Right ventricle myocardium inferior (tissue), 1 donor: ENCODE results near the gene CRYBG3. TPM values are rescaled to one million over a fixed set of nuclear protein-coding genes. Genes with fewer than 3 reads are reported as not detected.

Source experiments
- ATAC-seq: fragments of 200-7000 bp; cut with Tn5 transposase; one replicate; pipeline ENCODE4 v1.9.1; 2020; ENCODE audit warnings: mild to moderate bottlenecking, moderate library complexity
- DNase-seq: peaks from one replicate; pipeline ENCODE4 v3.0.0; 2021; ENCODE audit errors: missing footprints
- intact Hi-C: fragments of 100-400 bp; cut with DNase I; formaldehyde crosslinking; loops from one replicate; pipeline ENCODE4 v1.11.0; 2022
- total RNA-seq: library from RNA; stranded (reverse); fragmentation: NEBNext Ultra II Directional; extraction: Animal tissue kit (Norgen Biotek cat#: 25700); gene quantifications from one replicate; pipeline ENCODE4 v1.2.1, GENCODE V29; 2021
- donor health status: DM: no; HTN: yes; CAD: no; lungs with severe emphysema.

Gene CRYBG3
- total RNA-seq, 1 donor from 2014 or later: 23.1 TPM

GRCh38 chr3:97987306-97987705, 165.5 kb downstream of the CRYBG3 start:
- no peak for ATAC-seq
- intact Hi-C loops: no loop called here
- no peak for DNase-seq

DNA sequence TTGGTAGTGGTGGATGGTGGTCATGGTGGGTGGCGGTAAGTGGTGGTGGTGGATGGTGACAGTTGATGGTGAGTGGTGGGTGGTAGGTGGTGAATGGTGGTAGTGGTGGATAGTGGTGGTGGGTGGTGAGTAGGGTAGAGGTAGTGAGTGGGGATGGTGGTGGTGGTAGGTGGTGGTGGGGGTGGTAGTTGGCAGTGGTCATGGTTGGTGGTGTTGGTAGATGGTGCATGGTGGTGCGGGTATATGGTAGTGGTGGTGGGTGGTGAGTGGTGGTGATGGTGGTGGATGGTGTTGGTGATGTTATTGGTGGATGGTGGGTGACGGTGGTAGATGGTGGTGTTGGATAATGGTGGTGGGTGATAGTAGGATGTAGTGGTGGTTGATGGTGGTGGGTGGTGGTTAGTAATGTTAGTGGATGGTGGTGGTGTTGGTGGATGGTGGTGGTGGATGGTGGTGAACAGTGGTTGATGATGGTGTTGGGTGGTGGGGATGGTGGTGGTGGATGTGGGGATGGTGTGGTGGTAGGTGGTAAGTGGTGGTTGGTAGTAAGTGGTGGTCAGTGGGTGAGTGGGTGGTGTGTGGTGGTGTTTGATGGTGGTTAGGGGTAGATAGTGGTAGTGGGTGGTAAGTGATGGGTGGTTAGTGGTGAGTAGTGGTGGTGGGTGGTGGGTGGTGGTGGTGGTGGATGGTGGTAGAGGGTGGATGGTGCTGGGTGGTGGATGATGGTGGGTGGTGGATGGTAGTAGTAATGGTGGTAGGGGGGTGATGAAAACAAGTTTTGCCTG, 167.2 kb downstream of the CRYBG3 start:
- ATAC-seq (no peak), DNase-seq (no peak)
- intact Hi-C loops: no loop called here

DNA sequence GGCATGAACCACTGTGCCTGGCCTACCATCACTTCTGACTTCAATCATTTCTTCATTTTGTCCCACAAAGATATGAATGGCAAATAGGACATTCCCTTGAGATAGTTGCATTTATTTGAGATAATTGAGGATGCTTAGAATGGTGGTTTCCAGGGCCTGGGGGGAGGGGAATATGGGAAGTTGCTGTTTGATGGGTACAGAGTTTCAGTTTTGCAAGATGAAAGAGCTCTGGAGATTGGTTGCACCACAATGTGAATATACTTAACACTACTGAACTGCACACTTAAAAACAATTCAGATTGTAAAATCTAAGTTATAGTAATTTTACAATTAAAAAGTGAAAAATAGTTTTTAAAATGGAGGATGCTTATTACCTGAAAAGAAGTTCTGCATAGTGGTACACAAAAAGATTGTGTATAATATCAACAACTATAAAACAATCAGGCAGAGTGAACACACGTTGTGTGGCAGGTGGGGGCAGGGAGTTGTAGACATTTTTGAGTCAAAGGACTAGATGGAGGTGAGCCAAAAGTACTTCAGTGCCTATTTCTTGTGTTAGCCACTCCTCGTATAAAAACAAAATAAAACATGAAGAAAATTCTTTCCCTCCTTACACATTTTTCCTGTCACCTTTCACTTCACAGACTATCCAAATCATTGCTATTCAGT, 168.9 kb downstream of the CRYBG3 start:
- DNase-seq (no peak), ATAC-seq (no peak)
- intact Hi-C loops: no loop called here

GRCh38 chr3:97991293-97991682, 169.5 kb downstream of the CRYBG3 start:
- intact Hi-C loops: no loop called here
- ATAC-seq: no peak
- DNase-seq: no peak

DNA sequence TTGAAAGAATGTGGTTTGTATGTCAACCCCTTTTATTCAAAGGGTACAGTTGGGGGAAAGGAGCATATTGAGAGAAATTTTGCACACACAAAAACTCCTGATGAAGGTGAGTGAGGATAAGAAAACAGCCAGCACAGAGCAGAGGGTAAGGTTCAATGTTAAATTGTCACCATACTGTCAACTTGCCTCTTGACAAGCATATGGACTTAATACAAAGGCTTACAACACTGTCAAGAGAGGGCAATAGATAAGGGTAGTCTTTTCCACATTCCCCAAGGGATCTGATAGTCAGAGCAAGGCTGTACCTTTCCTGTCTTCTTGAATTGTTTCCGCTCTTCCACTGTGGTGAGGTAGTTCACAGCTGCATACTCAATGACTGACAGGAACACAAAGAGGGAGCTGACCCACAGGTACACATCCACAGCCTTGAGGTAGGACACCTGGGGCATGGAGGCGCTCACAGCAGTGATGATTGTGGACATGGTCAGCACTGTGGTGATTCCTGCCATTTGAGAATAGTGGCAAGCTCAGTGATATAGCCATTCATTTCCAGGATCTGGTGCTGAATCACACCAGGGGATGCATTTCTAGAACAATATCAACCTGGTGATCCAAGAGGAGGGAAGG, 170.8 kb downstream of the CRYBG3 start:
- intact Hi-C loops: no loop called here
- DNase-seq: no peak
- no peak for ATAC-seq

- no peak for ATAC-seq
Measured at GRCh38 chr3:97993526-97993925, 171.7 kb downstream of the CRYBG3 start.

DNA sequence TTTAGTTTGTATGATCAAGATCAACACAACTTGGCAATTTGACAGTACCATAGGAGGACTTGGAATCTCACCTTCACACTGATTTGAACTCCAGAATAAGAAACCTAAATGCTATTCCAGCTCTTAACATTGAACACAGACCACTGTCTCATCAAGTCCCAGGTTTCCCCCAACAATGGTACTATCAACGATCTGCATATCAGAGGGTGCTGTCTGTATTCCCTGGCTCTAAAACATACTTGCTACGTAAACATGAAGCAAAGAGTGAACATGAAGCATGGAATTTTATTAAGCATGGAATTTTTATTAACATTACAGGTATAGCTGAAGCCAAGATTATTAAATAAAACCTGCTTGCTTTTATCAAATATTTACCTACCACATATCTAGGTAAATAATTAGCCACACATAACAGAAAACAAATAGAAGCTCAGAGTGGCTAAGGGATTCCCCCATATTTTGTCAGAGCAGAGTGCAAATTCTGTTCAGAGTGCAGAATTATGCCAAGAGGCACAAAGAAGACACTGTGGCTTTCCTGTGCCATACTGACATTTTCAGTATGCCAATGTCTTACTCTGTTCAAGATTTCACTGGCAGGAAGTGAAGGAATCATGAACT, 172.6 kb downstream of the CRYBG3 start:
- intact Hi-C loops: no loop called here
- ATAC-seq: no peak
- no peak for DNase-seq

More at GRCh38 chr3:97993526-97993925, 171.7 kb downstream of the CRYBG3 start:
- no peak for DNase-seq
- intact Hi-C loops: no loop called here

Other genes with a start within 250 kb of the CRYBG3 start
- 2.5 TPM for gene ARL6, start 57.3 kb upstream of the CRYBG3 start, total RNA-seq
- gene RIOX2, start 150.4 kb downstream of the CRYBG3 start, total RNA-seq: 13.2 TPM
- not detected for gene GABRR3, start 213.3 kb downstream of the CRYBG3 start, total RNA-seq